HL-60/S4 treated with phorbol 12-myristate 13-acetate at 8.2 ng/mL for 4 days and 3 days (cell line): ENCODE data around the gene UQCC5.

Experiments used
- in situ Hi-C: fragments of 300-500 bp; cut with MboI; formaldehyde crosslinking; loops from 2 replicates; pipeline ENCODE4 v1.15.0; 2022; ENCODE audit warnings: low sequenced_read_pairs

UQCC5 gene

GRCh38 chr3:52532838-52533622 is 3.4 kb upstream of the UQCC5 start:
- in situ Hi-C loops = no loop called here

- in situ Hi-C loops = no loop called here
These were observed 2.7 kb upstream of the UQCC5 start, which contains the start of gene NT5DC2 for GRCh38 chr3:52533623-52534280. Gene NT5DC2 (minus strand): TSS chr3:52533857. CDS start chr3:52533737, 120 bp downstream.

- in situ Hi-C loops = no loop called here
These were observed 1.9 kb upstream of the UQCC5 start for GRCh38 chr3:52534281-52535183.

GRCh38 chr3:52535411-52536111 is 844 bp upstream of the UQCC5 start:
- in situ Hi-C loops = no loop called here

- in situ Hi-C loops = no loop called here
These were observed 365 bp upstream of the UQCC5 start for GRCh38 chr3:52536112-52536368.

DNA sequence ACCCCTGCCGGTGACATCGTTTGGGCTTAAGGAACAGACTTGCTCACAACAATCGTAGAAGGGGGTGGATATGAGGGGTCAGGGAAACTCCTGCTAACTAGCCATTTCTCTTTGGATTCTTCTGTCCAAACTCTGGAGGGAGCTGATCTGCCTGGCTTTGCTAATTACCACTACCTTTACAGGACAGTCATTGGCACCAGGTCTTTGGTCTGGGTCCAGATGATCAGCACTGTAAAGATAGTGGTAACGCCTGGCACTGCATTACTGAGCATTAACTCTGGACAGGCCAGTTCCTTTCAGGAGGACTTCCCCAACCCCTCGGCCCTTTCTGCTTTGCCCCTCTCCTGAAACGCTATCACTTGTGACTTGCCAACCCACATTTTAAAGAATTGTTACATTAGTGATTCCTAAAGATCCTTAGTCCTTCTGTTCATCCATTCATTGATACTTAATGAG is 788 bp downstream of the UQCC5 start:
- in situ Hi-C loops = no loop called here

DNA sequence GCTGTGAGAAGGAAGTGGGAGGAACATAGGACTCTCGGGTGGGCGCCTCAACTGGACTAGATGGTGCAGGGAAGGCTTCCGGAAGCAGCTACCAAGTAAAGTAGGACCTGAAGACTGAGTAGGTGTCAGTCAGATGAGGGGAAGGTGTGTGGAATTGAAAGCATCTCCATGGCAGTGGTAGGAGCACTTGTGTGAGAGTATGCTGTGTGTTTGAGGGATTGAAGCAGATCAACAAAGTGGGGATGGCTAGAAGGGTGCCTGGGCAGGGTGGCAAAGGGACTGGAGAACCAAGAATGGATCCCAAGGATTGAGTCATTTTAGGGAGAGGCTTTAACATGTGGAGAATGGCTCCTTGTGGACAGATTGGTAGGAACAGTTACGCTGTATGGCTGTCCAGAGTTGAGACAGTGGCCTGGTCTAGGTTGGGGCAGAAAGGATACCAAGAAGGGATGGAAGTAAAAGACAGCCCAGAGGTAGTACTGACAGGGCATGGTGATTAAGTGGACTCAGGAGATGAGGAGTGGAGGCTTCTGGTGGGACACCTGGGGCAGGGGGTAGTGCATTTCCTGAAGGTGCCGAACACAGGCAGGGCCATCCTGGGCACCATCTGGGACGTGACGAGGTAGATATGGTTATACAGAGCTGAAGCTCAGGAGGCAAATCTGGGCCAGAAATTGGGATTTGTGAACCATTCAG is 1.5 kb downstream of the UQCC5 start:
- in situ Hi-C loops = no loop called here

DNA sequence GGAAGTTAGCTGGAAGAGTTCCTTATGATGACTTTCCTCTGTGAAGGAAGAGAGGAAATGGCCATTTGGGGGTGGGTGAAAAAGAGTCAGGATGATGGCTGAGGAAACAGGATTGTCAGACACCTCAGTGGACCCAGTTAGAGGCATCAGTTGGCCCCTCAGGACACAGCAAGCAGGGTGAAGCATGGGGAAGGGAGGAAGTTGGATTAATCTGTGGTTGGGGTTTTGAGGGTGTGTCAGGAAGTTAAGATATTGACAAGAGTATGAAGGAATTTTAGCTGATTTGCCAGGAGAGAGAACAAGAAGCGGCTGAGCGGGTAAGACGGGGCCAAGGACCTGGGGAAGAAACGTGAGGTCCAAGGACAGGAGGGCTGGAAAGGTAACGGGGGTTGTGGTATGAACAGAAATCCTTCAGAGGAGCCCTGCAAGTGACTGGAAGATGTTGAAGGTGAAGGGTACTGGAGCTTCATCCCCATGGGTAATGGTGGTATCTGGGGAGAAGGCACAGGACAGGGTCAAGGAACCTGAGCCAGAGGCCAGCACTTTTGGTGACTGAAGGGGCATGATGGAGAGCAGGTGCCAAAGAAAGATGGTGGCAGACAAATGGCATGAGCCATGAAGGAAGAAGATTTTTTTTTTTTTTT is 2.7 kb downstream of the UQCC5 start:
- in situ Hi-C loops = no loop called here

DNA sequence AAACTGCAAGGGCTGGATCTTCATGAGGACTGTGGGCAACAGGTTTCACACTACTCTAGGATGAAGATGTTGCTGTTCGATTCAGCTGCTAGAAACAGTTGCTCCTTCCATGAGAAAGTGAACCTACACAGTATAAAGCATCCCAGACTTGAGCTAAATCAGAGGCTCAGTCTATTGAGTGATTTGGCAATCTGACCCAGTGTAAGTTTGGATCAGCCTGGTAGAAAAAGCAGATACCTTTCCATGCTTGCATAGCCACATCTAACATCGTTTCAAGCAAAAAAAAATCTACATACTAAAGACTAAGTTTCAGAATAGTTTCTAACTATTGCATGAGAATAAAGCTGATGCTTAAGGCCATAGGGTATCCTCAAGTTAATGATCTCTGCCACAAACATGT is 4.6 kb downstream of the UQCC5 start:
- in situ Hi-C loops = no loop called here

DNA sequence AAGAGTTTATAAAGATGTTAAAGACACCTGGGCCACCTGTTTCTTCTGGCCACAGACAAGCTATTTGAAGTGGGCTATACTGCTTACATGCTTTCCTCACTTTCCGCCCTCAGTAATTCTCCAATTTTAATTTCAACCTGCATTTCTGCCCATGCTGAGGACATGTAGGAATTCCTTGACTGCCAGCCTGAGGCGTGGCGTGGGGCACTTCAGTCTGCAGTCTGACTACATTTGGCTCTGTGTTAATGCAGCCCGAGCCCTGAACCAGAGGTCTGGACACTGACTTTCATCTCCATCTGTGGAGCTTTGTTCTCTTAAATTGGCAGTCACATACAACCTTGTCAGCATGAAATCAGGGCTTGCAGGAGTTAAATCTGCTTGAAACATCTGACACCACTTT is 8.5 kb downstream of the UQCC5 start:
- in situ Hi-C loops = no loop called here

DNA sequence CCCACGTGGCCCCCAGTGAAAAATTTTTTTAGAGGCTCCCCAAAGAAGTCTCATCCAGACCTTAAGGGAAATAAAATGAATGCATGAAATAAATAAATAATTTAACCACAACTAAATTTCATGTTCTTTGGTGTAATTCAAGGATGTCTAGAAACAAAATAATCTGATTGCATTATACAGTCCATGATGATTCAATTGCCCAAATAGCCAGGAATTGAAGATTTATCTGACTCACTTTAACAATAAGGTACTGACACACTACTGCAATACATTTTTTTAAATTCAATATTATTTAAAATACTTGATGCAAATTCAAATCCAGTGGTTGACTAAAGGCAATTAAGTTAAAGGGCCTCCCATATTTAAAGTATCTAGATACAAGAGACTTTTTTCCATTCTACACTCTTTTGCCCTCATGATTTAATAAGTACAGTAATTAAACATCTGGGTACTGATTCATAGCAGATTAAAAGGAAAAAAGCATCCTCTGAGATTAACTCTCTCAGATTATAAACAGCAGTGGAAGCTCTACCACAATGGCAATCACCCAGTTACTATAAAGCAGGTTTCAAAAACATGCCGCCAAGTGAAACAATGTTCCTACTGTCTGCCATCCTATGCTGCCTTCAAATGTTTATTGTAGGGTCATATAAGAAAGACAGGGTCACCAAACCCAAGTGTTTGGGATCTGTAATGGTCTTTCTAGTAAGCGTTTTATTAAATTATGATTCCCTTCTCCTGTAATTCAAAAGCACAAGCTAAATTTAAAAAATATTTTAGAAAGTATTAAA is 9.9 kb downstream of the UQCC5 start:
- in situ Hi-C loops = no loop called here

GRCh38 chr3:52547143-52547542 is 10.7 kb downstream of the UQCC5 start:
- in situ Hi-C loops = no loop called here

GRCh38 chr3:52551118-52551517 is 14.7 kb downstream of the UQCC5 start:
- in situ Hi-C loops = no loop called here

GRCh38 chr3:52552089-52552488 is 15.7 kb downstream of the UQCC5 start:
- in situ Hi-C loops = no loop called here

DNA sequence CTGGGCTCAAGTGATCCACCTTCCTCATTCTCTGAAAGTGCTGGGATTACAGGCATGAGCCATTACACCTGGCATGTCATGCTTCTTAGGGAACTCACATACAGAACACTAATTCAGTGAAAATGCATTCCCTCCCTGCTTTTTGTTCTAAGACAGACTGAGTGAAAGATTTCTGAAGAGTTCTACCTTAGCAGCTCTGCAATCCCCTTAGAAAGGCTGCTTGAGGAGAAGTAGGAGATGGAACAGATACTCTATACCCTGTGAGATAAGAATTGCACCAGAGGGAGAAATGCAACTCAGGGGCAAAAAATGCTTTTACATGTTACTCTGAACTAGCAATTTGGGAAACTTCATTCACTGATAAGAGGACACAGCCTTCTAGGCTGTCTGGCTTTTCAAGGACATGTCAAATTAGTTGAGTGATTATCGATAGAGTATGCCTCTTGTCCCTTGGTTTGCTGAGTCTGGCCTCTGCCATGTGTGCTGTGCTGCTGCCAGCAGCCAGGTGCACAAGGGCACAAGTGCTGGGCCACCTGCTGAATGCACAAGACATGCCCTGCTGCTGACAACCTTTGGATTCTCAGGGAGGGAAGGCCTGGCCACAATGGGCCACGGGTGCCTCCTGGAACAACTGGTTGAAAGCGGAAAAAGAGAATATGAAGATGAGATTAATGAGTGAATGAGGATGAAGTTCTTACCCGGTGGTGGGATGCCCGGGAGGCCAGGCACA is 17.8 kb downstream of the UQCC5 start:
- in situ Hi-C loops = no loop called here

DNA sequence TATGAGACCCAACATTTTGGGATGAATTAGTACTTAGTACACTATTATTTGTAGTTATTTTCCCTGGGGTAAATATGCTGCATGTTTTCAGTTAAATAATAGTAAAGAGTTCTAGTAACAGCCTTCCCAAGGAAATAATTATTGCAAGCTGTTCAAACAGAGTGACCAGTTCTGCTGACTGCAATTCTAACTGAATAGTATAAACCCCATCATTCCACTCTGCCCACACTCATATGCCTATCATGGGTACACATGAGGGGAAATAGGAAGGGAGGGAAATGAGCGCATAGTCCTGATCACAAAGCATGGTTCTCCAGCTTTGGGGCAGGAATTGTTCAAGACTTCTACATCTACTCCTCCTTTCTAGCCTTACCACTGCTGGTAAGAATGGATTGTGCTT is 18.7 kb downstream of the UQCC5 start:
- in situ Hi-C loops = no loop called here

DNA sequence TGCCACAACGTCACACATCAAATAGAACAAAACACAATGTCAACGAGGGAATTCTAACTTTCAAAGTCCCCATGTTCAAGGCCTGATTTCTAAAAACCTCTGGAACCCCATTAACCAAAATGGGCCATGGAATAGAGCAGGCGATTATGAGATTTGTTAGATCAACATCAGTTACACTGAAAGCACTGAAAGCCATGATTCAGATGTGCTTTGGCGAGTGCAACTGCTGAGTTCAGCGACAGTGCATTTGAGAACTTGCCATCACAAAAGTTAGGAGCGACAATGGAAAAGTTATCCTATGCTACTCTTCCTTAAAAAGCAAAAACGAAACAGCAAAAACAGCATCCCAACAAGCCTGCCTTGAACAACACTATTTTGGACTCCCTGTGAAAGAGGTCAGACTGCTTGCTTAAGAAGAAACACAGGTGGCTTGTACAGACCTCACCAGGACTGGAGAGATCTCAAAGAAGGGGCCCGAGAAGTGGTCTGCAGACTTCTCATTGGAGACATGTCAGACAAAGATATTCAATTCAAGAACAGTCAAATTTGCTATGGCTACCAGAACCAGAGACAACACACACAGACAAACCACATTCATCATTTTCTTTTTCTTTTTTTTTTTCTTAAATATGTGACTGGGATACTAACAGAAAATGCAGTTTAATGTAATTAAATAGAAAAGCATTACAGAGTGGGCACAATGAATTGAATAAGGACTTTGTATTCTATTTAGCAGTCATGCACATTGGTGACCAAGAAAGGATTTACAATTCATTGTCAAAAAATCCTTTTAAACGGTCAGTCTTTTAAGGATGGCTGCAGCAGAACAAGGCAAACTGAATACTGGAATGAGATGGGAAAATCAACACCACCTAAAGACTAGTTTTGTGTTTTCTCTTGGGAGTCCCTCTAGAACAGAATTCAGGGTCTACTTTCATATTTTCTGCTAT is 20.9 kb downstream of the UQCC5 start:
- in situ Hi-C loops = no loop called here
